Spleen (tissue), 11 donors: ENCODE measurements around the gene IGLL5. TPM values are rescaled to one million over a fixed set of nuclear protein-coding genes. Genes with fewer than 3 reads are reported as not detected.

Experiments
- DNase-seq: peaks from one replicate; pipeline ENCODE4 v3.0.0-alpha.2; 2020
- H3K27ac ChIP-seq, 8 donors: fragments of 200-600 bp; sonication (generic) in 7 of 8; 1 replicate in 4 of 8; 2 replicates in 4 of 8; pipeline versions ENCODE4 v1.5.0 to v1.8.0; 2016 to 2021; ENCODE audit warnings: inconsistent platforms in 4 of 8, mild to moderate bottlenecking in 4 of 8, moderate library complexity in 1 of 8
- H3K27me3 ChIP-seq, 7 donors: fragments of 200-600 bp; sonication (generic) in 6 of 7; replicated peaks in 1 of 7; 1 replicate in 4 of 7; 2 replicates in 3 of 7; pipeline versions ENCODE4 v1.5.0 to v1.8.0; 2016 to 2021; ENCODE audit warnings: inconsistent platforms in 3 of 7, mild to moderate bottlenecking in 1 of 7
- H3K36me3 ChIP-seq, 6 donors: fragments of 200-600 bp; sonication (generic) in 5 of 6; 1 replicate in 4 of 6; 2 replicates in 2 of 6; pipeline versions ENCODE4 v1.5.0 to v1.8.0; 2016 to 2021; ENCODE audit warnings: inconsistent platforms in 2 of 6
- H3K4me1 ChIP-seq, 6 donors: fragments of 200-600 bp; sonication (generic) in 5 of 6; 1 replicate in 3 of 6; 2 replicates in 3 of 6; pipeline versions ENCODE4 v1.5.0 to v1.8.0; 2016 to 2021; ENCODE audit warnings: inconsistent platforms in 3 of 6
- H3K4me3 ChIP-seq, 8 donors: fragments of 200-600 bp; sonication (generic) in 7 of 8; 1 replicate in 4 of 8; 2 replicates in 4 of 8; pipeline versions ENCODE4 v1.5.0 to v1.8.0; 2016 to 2021; ENCODE audit warnings: inconsistent platforms in 4 of 8, mild to moderate bottlenecking in 4 of 8, moderate library complexity in 2 of 8
- H3K9me3 ChIP-seq, 8 donors: fragments of 200-600 bp; sonication (generic) in 7 of 8; 1 replicate in 4 of 8; 2 replicates in 4 of 8; pipeline versions ENCODE4 v1.5.0 to v1.8.0; 2016 to 2021; ENCODE audit warnings: inconsistent platforms in 4 of 8
- CTCF ChIP-seq, 11 experiments: fragments of 200-600 bp in 7 of 11; fragments of 450-650 bp in 4 of 11; sonication (generic) in 4 of 11; IDR thresholded peaks in 8 of 11; conservative IDR thresholded peaks in 3 of 11; 1 replicate in 7 of 11; 2 replicates in 4 of 11; pipeline versions ENCODE4 v1.4.0 to v1.8.0; 2016 to 2021; ENCODE audit warnings: antibody characterized with exemption in 11 of 11, inconsistent platforms in 4 of 11, mild to moderate bottlenecking in 1 of 11
- POLR2A ChIP-seq, 3 donors: fragments of 450-650 bp; IDR thresholded peaks; one replicate each; pipeline ENCODE4 v1.5.1; 2017; ENCODE audit warnings: antibody characterized with exemption in 3 of 3, mild to moderate bottlenecking in 1 of 3
- POLR2AphosphoS5 ChIP-seq, 3 donors: sonication (generic); formaldehyde crosslinking; IDR thresholded peaks; one replicate each; pipeline ENCODE4 v1.5.1; 2017; ENCODE audit warnings: antibody characterized with exemption in 3 of 3
- WGBS, 5 donors: extraction: QIAGEN DNeasy Blood & Tissue Kit in 3 of 5; methylation state at CpG; one replicate each; pipeline versions ENCODE4 v1.1.5 to v1.1.7; 2013 to 2018; 5-methylcytosine and 5-hydroxymethylcytosine counted together
- intact Hi-C: fragments of 100-400 bp; cut with DNase I; formaldehyde crosslinking; loops from one replicate; pipeline ENCODE4 v1.15.0; 2023; ENCODE audit warnings: low total_unique reads
- polyA plus RNA-seq, 3 donors: library from polyadenylated mRNA; stranded (reverse); fragments of 200-250 nt; gene quantifications; one replicate each; pipeline ENCODE4 v1.2.1, GENCODE V29; 2013
- total RNA-seq, 7 donors: library from RNA; depleted of rRNA in 3 of 7; stranded (reverse); fragments of >200 nt in 3 of 7; fragmentation: NEBNext Ultra II Directional in 4 of 7; extraction: Animal tissue kit (Norgen Biotek cat#: 25700) in 4 of 7; gene quantifications; one replicate each; pipeline versions ENCODE4 v1.1.0 to v1.2.1, GENCODE V29; 2016 to 2021
- donor health status: healthy with polysubstance abuse.
- donor health status: DM: no; HTN: no; CAD: no; lungs with moderate emphysema.
- donor health status: DM: no; HTN: no; CAD: no.
- donor health status: Bipolar disorder and iron deficiency.
- donor health status: healthy.
- donor health status: DM: no; HTN: no; CAD: no.
- donor health status: DM: yes; HTN: yes; CAD: no.

Gene IGLL5
- total and polyA plus RNA-seq, 10 donors: 55.9 to 720 (median 127) TPM

- H3K27ac ChIP-seq: no peak overlapping the region
- DNase-seq: peak; percentile 88
- intact Hi-C loops: no loop called here
- WGBS, 5 donors: 13 to 21% (median 18%) methylated on average over 6 to 7 of the region's 7 CpGs
- no peak for TF ChIP-seq POLR2A (IDR thresholded peaks at IDR 0.05)
- peak; percentile 50 to 76 (median 63) for TF ChIP-seq CTCF (IDR thresholded peaks at IDR 0.05 in 8 of 11, conservative IDR thresholded peaks at IDR 0.05 in 3 of 11)
- peaks cover 0 to 5% (median 0%) of the 10 kb centered on the region in 7 donors for H3K27me3 ChIP-seq
- H3K36me3 ChIP-seq: no peaks in the 10 kb centered on the region
- peaks cover 0 to 34% (median 20%) of the 10 kb centered on the region in 6 donors for H3K4me1 ChIP-seq
- peaks cover 0 to 23% (median 16%) of the 10 kb centered on the region in 8 donors for H3K9me3 ChIP-seq
- no peak overlapping the region for H3K4me3 ChIP-seq
Observed at GRCh38 chr22:22877523-22878210, 9.9 kb upstream of the IGLL5 start.

GRCh38 chr22:22878211-22878570 lies 9.4 kb upstream of the IGLL5 start:
- WGBS, 5 donors: 62 to 71% (median 69%) methylated on average over 2 of the region's 2 CpGs

GRCh38 chr22:22878801-22879674 lies 8.6 kb upstream of the IGLL5 start:
- 81 to 89% (median 85%) methylated on average over 10 to 11 of the region's 11 CpGs for WGBS, 5 donors
- no peak overlapping the region for H3K27ac ChIP-seq
- H3K4me3 ChIP-seq: no peak overlapping the region
- DNase-seq: no peak
- no peak for TF ChIP-seq POLR2AphosphoS5 (IDR thresholded peaks at IDR 0.05)
- peak in 1 of 11 experiments; percentile 13 for TF ChIP-seq CTCF (IDR thresholded peaks at IDR 0.05 in 8 of 11, conservative IDR thresholded peaks at IDR 0.05 in 3 of 11)
- peaks cover 0 to 14% (median 10%) of the 10 kb centered on the region in 8 donors for H3K9me3 ChIP-seq
- H3K36me3 ChIP-seq: no peaks in the 10 kb centered on the region
- peaks cover 0 to 5% (median 0%) of the 10 kb centered on the region in 7 donors for H3K27me3 ChIP-seq
- peaks cover 0 to 44% (median 24%) of the 10 kb centered on the region in 6 donors for H3K4me1 ChIP-seq
- intact Hi-C loops: no loop called here

More at GRCh38 chr22:22878211-22878570, 9.4 kb upstream of the IGLL5 start:
- DNase-seq: no peak
- Histone ChIP-seq H3K36me3 (no peaks in the 10 kb centered on the region), H3K4me3 (no peak overlapping the region), H3K27me3 (peaks cover 0 to 5% (median 0%) of the 10 kb centered on the region in 7 donors), H3K27ac (no peak overlapping the region), H3K9me3 (peaks cover 0 to 23% (median 16%) of the 10 kb centered on the region in 8 donors), H3K4me1 (peaks cover 0 to 36% (median 20%) of the 10 kb centered on the region in 6 donors)
- intact Hi-C loops: no loop called here
- no peak for TF ChIP-seq POLR2A (IDR thresholded peaks at IDR 0.05)
- TF ChIP-seq CTCF (IDR thresholded peaks at IDR 0.05 in 8 of 11, conservative IDR thresholded peaks at IDR 0.05 in 3 of 11): no peak
- no peak for TF ChIP-seq POLR2AphosphoS5 (IDR thresholded peaks at IDR 0.05)
